Occipital lobe (tissue), 2 donors: Measurements from ENCODE around the gene NT5DC4. TPM values are rescaled to one million over a fixed set of nuclear protein-coding genes. Genes with fewer than 3 reads are reported as not detected.
"Not testable (repeated sequence)": the region's sequence is repeated elsewhere in the genome, so short reads cannot be mapped to it uniquely, and the experiment has no call there.

ENCODE experiments used
- DNase-seq: peaks from one replicate; lab custom pipeline; 2025; lab: John Stamatoyannopoulos, UW
- total RNA-seq: library from RNA; depleted of rRNA; stranded (reverse); fragments of >200 nt; gene quantifications from one replicate; pipeline ENCODE4 v1.2.3, GENCODE V29; 2014

NT5DC4 gene
- total RNA-seq, 1 donor from 2014 or later = not detected

GRCh38 chr2:112699984-112700667, 20.7 kb upstream of the NT5DC4 start:
- no peak for DNase-seq

GRCh38 chr2:112701052-112701451, 19.8 kb upstream of the NT5DC4 start:
- DNase-seq = no peak

- DNase-seq = no peak
These were observed 17.1 kb upstream of the NT5DC4 start for GRCh38 chr2:112703684-112704083.

- no peak for DNase-seq
These were observed 15.2 kb upstream of the NT5DC4 start for GRCh38 chr2:112705575-112705974.

GRCh38 chr2:112706170-112706664, 14.6 kb upstream of the NT5DC4 start:
- DNase-seq = no peak

- not testable (repeated sequence) for DNase-seq
These were observed 13.9 kb upstream of the NT5DC4 start for GRCh38 chr2:112706947-112707346.

- no peak for DNase-seq
These were observed 11.9 kb upstream of the NT5DC4 start for GRCh38 chr2:112708968-112709367.

- no peak for DNase-seq
These were observed 11.1 kb upstream of the NT5DC4 start for GRCh38 chr2:112709703-112710102.

GRCh38 chr2:112710956-112711750, 9.7 kb upstream of the NT5DC4 start:
- no peak for DNase-seq

GRCh38 chr2:112712465-112712864, 8.4 kb upstream of the NT5DC4 start:
- no peak for DNase-seq

- no peak for DNase-seq
These were observed 7.8 kb upstream of the NT5DC4 start for GRCh38 chr2:112712903-112713584.

GRCh38 chr2:112713585-112713925, 7.3 kb upstream of the NT5DC4 start:
- no peak for DNase-seq

- DNase-seq = no peak
These were observed 6.9 kb upstream of the NT5DC4 start for GRCh38 chr2:112713926-112714325.

GRCh38 chr2:112714331-112714730, 6.5 kb upstream of the NT5DC4 start:
- DNase-seq = no peak

- DNase-seq = no peak
These were observed 5.8 kb upstream of the NT5DC4 start for GRCh38 chr2:112714836-112715631.

- DNase-seq = not testable (repeated sequence)
These were observed 4.7 kb upstream of the NT5DC4 start for GRCh38 chr2:112716094-112716493.

GRCh38 chr2:112716826-112717352, 3.9 kb upstream of the NT5DC4 start:
- not testable (repeated sequence) for DNase-seq

- no peak for DNase-seq
These were observed 1.9 kb upstream of the NT5DC4 start for GRCh38 chr2:112718863-112719370.

- no peak for DNase-seq
These were observed 1.2 kb downstream of the NT5DC4 start for GRCh38 chr2:112721819-112722522.

- DNase-seq = no peak
These were observed 2.2 kb downstream of the NT5DC4 start for GRCh38 chr2:112722816-112723546.
